Left cardiac atrium (tissue), 4 donors: ENCODE data around the gene RASSF8. TPM values are rescaled to one million over a fixed set of nuclear protein-coding genes. Genes with fewer than 3 reads are reported as not detected.

Experiments used
- ATAC-seq, 2 donors: fragments of 200-7000 bp; cut with Tn5 transposase; one replicate each; pipeline ENCODE4 v1.9.1; 2020; ENCODE audit warnings: mild to moderate bottlenecking in 2 of 2, moderate library complexity in 2 of 2
- DNase-seq: peaks from one replicate; pipeline ENCODE4 v3.0.0-alpha.2; 2020
- intact Hi-C, 2 donors: fragments of 100-400 bp; cut with DNase I; formaldehyde crosslinking; loops; one replicate each; pipeline versions ENCODE4 v1.14.1 to v1.15.1; 2022 to 2023
- total RNA-seq, 2 donors: library from RNA; stranded (reverse); fragmentation: NEBNext Ultra II Directional; extraction: Animal tissue kit (Norgen Biotek cat#: 25700); gene quantifications; one replicate each; pipeline ENCODE4 v1.2.1, GENCODE V29; 2021
- donor health status: DM: no; HTN: yes; CAD: no.
- donor health status: DM: no; HTN: yes; CAD: no; lungs with severe emphysema.
- donor health status: DM: yes; HTN: yes; CAD: no.
- donor health status: Dilated cardiomyopathy.

Gene RASSF8
- total RNA-seq, 2 donors from 2014 or later: 60.0 to 81.4 TPM

- ATAC-seq: no peak
- no peak for DNase-seq
- intact Hi-C loops: no loop called here
Measured at GRCh38 chr12:26086936-26087335, 128.5 kb downstream of the RASSF8 start.

DNA sequence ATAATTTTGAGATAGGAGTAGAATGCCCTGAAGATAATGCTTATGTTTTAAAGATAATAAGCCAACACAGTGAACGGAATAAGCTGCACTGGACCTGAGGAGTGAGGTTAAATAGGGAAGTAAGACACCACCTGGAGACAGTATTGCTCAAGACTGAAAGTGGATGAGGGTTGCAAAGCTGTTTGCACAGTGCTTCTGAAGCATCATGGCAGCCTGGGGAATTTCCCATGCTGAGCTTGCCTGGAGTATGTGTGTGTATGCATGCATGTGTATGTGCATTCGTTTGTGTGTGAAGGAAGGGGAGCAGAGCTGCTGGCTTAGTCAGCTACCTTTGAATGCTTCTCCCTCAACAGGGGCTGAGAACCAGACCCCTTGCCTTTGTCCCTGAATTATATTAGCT, 130.5 kb downstream of the RASSF8 start:
- DNase-seq: no peak
- intact Hi-C loops: no loop called here
- no peak for ATAC-seq

GRCh38 chr12:26090836-26091510, 132.5 kb downstream of the RASSF8 start:
- ATAC-seq (peak in 1 of 2 donors; percentile 25), DNase-seq (no peak)
- intact Hi-C loops: loop anchor here (5.0 to 10.0 kb wide), 3 partner anchors 414 to 654 kb away; no protein-coding TSS in a partner anchor

- DNase-seq: no peak
- peak; percentile 83 to 85 for ATAC-seq
- intact Hi-C loops: loop anchor here (5.0 to 10.0 kb wide), 3 partner anchors 415 to 655 kb away; no protein-coding TSS in a partner anchor
Measured at GRCh38 chr12:26091822-26092221, 133.3 kb downstream of the RASSF8 start.

GRCh38 chr12:26092346-26093105, 134.0 kb downstream of the RASSF8 start:
- DNase-seq (no peak), ATAC-seq (no peak)
- intact Hi-C loops: loop anchor here (5.0 to 10.0 kb wide), 3 partner anchors 415 to 655 kb away; no protein-coding TSS in a partner anchor

DNA sequence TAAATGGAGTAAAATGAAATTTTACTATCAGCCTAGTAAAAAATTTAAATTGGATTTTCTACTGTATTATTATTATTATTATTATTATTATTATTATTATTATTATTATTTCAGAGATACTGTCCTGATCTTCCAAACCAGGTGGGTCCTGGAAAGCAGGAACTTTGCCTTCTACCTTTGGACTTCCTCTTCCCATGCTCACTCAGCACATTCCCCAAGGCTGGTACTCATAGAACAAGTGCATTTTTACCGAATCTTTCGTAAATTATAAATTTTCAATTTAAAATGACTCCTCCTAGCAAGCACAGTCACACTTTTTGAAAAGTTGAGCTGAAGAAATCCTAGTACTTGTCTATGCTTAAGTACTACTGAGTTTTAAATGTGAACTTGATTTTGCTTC, 136.7 kb downstream of the RASSF8 start:
- intact Hi-C loops: loop anchor here (5.0 to 10.0 kb wide), 3 partner anchors 557 to 607 kb away; no protein-coding TSS in a partner anchor
- DNase-seq: no peak
- no peak for ATAC-seq

DNA sequence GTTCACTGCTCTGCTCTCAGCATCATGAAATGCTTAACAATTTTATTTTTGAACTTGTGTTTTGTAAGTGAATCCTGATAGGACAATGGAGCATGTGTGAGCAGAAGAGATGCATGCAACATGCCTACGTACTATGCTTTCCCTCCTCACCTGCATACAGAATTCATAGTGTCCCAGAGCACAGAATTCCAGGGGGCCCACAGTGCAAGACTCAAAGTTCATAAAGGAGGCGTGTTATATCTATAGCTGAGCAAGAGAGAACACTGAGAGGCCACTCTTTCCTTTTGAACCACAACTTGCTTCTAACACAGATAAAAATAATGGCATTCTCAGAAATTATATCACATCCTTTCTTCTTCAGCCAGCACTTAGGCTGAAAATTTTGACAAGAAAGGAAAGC, 137.6 kb downstream of the RASSF8 start:
- DNase-seq: no peak
- no peak for ATAC-seq
- intact Hi-C loops: loop anchor here (5.0 to 10.0 kb wide), 3 partner anchors 556 to 606 kb away; no protein-coding TSS in a partner anchor

DNA sequence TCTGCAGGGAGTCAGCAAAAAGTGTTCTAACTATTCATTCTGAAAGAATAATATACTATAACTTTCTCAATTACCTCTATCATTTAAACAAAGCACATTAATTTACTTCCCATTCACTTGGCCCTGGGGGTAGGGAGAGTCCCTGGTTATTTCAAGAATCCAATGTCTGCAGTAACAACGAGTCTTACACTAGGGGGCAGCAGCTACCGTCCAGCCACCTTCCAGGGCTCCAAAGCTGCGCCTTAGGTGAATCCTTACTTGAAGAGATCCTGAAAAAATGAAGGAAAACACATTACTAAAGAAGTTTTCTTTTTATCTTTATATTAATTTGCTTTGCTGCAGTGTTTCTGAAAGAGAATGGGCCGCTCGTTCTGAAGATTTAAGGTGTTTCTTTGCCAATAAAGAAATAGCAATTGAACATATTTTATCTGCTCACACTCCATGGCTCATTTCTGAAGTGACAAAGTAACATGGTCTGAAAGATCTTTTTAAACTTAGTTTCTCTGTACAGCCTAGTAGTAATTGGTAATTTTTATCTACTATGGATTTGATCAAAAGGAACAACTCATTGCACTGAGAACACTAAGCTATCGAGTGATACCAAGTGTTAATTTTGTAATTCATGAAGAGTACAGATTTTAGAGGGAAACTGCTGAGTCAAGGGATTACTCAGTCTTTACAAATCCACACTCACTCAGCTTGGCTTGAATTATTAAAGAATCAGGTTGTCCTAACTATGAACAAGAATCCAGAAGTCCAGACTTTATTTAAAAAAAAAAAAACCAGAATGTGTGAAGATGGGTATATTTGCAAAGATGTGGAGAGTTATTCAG, 138.8 kb downstream of the RASSF8 start:
- peak; percentile 96 to 98 for ATAC-seq
- DNase-seq: peak; percentile 68
- intact Hi-C loops: loop anchor here (5.0 to 10.0 kb wide), 3 partner anchors 555 to 605 kb away; no protein-coding TSS in a partner anchor

DNA sequence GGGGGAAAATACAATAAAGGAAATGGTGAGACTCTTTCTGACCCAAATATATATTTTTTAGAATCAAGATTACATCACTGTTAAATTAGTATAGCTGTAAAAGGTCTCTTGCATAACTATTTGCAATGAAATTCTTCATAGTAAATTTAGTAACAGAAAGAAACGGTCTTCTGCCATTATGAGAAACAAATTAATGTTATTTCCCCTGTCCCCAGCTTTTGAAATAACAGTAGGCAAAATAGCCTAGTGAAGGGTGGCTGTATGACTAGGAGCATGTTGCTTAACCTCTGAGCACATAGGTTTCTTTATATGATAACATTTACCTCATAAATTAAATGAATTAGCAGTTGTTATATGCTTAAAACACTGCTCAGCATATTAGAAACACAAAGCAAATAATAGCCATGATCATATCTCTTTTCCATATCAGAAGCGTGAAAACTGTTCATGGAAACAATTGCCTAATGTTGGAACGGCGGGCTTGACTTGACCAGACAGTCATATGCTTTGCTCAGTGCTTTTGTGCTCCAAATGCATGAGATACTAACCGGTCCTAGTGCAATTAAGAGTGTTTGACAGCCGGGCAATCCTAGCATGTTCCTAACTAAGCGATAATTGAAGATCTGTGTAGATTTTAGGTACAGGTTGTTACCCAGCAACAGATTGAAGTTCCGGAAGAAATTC, 142.3 kb downstream of the RASSF8 start:
- DNase-seq (no peak), ATAC-seq (no peak)
- intact Hi-C loops: no loop called here

DNA sequence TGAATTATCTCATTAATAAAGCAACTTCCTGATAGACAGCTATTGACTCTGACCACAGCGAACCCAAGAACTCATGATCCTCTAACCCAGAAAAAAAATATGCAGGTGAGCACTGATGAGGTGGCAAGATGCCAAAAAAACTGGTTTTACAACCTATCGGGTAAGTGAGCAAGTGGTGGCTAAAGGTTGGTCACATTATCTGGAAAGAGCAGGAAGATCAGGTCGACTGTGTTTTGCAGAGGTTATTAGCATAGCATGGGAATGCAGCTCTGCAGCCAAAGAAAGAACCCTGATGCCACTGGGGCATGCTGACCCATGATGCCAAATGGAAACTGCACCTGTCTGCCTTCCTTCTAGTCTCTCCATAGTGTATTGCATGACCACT, 142.9 kb downstream of the RASSF8 start:
- ATAC-seq (no peak), DNase-seq (no peak)
- intact Hi-C loops: no loop called here

DNA sequence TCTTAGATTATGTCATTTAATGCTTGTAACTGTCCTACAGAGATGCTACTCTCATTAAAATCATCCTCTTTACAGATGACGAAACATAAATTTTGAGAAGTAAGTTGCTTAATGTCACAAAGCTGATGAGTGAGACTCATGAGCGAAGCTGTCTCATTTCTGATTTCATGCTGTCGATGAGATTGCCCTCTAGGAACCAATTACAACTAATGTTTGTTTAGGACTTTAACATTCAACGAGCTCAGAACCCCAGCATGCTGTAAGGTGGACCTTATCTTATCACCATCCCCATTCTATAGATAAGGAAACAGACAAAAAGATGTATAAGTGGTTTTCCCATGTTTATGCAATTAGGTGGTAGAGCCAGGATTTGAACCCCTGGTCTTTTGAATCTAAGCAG, 143.3 kb downstream of the RASSF8 start:
- no peak for DNase-seq
- intact Hi-C loops: no loop called here
- no peak for ATAC-seq

DNA sequence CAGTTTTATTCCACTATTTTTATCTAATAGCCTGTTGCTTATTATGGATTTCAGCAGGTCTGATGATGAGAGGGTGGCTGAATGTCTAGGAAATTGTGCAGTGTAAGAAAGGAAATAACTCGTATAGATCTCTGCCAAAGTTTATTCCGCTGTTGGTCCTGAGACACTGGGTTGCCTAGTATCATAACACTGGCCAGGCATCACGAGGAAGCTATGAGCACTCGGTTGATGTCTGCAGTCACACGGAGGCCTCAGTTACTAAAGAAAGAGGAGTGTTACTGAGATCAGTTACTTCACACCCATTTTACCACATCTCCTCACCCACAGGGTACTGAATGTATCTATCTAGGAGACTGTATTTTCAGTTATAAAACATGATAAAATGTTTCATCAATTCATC, 144.5 kb downstream of the RASSF8 start:
- ATAC-seq: no peak
- DNase-seq: no peak
- intact Hi-C loops: no loop called here

DNA sequence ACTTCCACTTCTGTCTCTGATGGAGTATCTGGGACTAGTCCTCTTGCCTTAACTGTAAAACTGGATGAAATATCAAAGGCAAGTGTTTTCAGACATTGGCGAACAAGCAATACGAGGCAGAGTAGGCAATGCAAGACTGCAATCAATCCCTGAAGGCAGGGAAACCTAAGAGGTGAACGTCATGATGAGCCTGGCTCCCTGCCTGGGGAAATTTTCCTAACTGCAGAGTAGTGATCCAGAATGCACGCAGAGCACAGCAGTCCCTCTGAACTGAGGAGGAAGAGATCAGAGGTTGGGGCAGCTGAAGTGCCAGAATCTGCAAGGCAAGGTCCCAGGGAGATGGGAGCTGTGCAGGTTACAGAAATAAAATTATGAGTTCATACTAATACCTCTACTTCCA, 147.9 kb downstream of the RASSF8 start:
- intact Hi-C loops: no loop called here
- no peak for ATAC-seq

GRCh38 chr12:26108915-26109314, 150.4 kb downstream of the RASSF8 start:
- intact Hi-C loops: no loop called here
- DNase-seq (no peak), ATAC-seq (no peak)

More for the DNA sequence above, 147.9 kb downstream of the RASSF8 start:
- no peak for DNase-seq

DNA sequence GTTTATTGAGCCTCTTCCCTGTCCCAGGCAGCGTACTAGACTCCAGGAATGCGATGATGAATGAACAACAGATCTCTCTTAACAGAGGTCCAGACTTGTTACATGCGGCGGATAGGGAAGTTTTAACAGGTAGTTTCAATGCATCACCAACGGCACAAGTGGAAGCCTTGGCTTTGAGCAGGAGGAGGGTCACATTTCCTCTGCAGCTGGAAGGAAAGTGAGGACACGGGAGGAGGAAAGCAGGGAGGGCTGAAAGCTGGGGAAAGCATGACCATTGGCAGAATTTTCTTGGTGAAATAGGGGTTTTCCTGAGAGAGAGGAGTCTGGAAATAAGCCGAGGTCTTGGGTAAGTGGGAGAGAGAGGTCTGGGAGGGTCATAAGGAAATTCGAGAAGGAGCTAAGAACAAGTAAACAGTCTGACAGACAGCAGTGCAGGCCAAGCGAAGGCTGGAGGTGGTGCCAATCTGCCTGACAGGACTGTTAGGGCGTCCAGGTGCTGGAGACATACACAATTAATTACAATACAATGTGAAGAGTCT, 150.9 kb downstream of the RASSF8 start:
- peak in 1 of 2 donors; percentile 20 for ATAC-seq
- peak; percentile 28 for DNase-seq
- intact Hi-C loops: no loop called here

- intact Hi-C loops: no loop called here
- ATAC-seq (no peak), DNase-seq (no peak)
Measured at GRCh38 chr12:26112232-26112631, 153.8 kb downstream of the RASSF8 start.

DNA sequence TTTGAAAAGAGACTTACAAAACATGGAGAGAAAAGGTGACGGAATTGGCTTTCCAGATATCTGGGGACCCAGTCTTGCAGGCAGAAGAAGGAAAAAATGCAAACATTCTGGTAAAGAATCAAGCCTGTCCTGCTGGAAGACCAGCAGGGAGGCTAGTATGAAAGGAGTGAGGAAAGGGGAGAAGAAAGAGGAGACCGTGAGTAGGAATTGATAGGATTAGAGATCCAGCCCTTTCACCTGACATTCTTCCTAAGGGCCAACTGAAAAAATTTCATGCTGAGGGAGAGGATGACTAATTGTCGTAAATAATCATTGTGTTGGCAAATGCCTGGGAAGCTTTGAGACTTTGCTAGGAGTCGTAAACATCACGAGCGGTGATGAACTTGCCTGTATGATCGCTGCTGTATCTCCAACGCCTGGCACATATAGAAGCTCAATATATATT, 154.2 kb downstream of the RASSF8 start:
- intact Hi-C loops: no loop called here

GRCh38 chr12:26113181-26113654, 154.7 kb downstream of the RASSF8 start:
- DNase-seq (no peak), ATAC-seq (peak; percentile 5 to 10)
- intact Hi-C loops: no loop called here

More for the DNA sequence above, 154.2 kb downstream of the RASSF8 start:
- ATAC-seq (no peak), DNase-seq (no peak)
